Limb (tissue), 2 donors: ENCODE data around the gene PIK3R5.
"Not testable (repeated sequence)": the region's sequence is repeated elsewhere in the genome, so short reads cannot be mapped to it uniquely, and the experiment has no call there.

Experiments
- DNase-seq, 2 donors: peaks; one replicate each; pipeline ENCODE4 v3.0.0-alpha.2; 2016; ENCODE audit errors: extremely low spot score in 2 of 2

The PIK3R5 gene

DNA sequence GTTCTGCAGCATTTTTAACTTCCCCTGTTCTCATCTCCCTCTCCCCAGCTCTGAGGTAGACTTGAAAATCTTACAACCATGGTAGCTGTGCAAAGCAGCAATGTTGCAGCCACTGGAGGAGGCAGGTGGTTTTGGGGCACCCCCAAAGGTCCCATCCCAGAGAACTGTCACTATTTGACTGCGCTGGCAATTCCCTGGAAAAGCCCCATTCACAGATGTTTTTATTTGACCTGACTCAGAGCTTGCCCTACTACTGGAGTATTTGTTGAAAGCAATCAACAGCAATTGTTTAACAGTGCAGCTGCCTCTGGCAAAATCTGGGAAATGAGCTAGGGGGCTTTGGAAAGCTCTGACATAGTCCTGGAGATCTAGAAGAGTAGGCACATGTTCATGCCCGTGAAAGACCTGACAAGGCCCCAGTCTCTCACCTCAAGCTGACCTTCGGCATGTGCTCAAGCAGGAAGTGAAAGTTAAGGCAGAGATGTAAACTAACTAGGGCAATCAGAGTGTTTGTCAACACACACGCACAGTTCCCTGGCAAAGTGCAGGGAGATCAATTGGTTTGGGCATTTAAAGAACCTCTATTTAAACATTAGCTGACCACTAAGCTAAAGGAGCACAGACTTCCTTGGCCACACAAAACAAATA lies 19.7 kb upstream of the PIK3R5 start:
- no peak for DNase-seq

DNA sequence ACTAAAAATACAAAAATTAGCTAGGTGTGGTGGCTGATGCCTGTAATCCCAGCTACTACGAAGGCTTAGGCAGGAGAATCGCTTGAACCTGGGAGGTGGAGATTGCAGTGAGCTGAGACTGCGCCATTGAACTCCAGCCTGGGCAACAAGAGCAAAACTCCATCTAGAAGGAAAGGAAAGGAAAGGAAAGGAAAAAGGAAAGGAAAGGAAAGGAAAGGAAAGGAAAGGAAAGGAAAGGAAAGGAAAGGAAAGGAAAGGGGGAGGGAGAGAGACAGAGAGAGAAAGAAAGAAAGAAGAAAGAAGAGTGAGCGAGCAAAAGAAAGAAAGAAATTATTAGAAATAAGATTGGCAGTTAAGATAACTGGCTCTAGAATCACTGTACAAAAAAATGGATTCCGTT lies 18.7 kb upstream of the PIK3R5 start:
- DNase-seq = not testable (repeated sequence)

DNA sequence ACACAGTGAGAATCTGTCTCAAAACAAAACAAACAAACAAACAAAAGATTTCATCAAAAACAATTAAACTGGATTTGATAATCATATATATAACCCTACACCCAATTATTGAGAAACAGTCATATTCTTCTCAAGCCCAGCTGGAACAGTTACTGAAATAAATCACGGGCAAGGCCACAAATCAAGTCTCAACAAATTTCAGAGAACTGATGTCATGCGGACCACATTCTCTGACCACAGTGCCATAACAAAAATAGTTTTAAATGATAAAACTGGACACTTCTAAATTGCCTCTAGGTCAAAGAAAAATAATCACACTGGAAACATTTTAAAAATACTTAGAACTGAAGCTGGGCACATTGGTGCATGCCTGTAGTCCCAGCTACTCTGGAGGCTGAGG lies 15.9 kb upstream of the PIK3R5 start:
- DNase-seq = no peak

DNA sequence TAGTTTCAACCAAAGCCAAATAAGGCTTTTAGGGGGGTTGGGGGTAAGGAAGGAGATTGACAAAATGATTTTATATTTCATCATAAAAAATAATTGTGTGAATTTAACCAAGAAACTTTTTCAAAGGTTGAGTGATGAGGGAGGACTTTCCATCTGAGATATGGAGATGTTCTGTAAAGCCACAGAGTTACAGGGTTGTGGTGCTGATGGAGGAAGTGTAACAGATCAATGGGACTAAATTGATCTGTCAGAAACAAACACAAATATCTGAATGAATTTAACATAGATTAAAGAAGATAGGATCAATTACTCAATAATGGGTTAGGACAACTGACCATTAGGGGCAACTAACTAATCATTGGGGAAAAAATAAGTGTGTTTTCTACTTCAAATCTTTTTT lies 14.2 kb upstream of the PIK3R5 start:
- no peak for DNase-seq

DNA sequence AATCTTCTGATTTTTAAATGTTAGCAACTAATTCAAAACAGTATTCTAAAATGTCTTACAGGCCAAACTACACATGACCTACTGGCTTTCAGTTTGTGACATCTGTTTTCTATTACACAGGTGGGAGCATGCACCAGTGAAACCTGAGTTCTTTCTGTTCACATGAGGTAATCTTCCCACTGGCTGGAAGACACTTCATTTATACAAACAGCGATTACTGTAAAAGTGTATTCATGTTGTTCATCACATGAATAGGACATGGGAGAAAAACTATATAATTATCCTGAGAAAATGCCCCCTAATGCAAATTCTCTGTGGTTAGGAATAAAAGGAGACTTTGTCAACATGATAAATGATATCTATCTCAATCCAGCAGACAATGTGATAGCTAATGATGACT lies 11.1 kb upstream of the PIK3R5 start:
- no peak for DNase-seq

DNA sequence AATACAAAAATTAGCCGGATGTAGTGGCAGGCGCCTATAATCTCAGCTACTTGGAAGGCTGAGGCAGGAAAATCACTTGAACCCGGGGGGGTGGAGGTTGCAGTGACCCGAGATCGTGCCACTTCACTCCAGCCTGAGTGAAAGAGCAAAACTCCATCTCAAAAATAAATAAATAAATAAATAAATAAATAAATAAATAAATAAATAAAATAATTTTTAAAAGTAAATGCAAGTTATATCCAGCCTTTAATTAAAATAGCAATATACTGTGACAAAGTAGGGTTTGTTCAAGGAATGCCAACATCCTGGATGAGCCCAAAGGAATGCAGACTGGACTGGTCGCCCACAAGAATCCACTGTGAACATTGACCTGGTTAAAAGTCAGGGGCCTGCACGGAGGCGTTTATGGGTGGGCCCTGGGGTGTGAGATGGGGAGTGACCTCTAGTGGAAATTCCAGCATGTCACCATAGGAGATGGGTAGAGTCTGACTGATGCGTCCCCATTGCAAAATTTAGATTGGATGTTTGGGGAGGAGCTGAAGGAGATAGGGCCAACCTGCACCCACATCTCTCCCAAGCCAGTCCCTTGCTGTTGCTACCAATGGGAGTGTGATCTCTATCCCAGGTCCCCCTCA lies 9.7 kb upstream of the PIK3R5 start:
- no peak for DNase-seq

DNA sequence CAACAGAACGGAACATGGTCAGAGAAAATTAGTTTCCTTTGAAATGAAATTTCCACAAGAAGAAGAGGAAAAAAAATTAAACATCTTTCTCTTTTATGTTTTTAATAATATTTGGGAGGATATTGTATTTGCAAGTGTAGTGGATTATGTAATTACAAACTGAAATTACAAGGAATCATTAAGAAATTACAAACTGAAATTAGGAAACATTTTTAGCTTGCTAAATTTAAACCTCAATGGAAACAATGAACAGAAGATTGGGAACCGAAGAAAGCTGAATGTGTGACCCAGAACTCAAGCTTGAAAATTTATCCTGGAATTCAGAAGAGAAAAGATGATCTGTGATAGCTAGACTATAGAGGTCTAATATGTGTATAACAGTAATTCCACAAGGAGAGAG lies 4.4 kb upstream of the PIK3R5 start:
- no peak for DNase-seq

DNA sequence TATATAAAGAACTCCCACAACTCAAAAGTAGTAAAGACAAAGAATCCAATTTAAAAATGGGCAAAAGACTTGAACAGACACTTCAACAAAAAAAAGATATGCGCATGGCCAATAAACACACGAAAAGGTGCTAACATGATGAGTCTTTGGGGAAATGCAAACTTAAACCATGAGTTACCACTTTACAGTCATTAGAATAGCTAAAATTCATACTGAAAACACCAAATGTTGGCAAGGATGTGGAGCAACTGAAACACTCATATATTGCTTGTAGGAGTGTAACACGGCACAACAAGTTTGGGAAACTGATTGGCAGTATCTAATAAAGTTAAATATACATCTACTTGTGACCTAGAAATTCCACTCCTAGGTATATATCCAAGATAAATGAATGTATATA lies 3.0 kb upstream of the PIK3R5 start:
- DNase-seq = no peak

DNA sequence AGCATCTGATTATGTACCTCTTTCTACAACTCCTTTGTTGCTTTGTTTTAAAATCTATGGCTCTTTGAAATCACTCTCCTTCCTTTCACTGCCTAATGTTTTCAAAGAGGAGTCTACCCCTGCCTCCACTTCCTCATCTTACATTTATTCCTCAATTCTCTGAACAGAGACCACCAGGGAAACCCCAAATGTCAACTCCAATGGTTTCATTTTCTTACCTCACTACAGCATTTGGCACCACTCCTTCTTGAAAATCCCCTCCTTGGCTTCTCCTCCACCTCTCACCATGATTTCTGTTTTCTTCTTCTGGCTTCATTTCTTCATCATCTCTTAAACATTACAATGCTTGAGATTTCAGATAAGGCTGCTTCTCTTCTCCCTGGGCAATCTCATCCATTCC lies 2.4 kb upstream of the PIK3R5 start:
- DNase-seq = no peak

DNA sequence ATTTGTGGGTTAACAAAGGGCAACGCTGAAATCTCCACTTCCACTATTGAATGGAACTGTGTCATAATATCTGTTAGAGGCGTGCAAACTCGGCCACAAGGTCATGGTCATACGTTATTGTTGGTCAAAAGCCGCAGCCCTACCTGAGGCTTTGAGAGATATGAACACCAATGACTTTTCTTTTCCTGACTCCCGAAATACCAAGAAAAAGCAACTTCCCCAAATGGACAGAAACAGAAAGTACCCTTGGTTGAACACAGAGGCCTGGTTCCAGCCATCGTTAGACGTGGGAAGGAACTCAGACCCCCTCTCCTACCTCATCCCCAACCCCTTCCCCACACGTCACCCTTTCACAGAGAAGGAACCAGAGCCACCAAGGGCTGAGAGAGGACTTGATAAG lies 1.4 kb upstream of the PIK3R5 start:
- DNase-seq = no peak

DNA sequence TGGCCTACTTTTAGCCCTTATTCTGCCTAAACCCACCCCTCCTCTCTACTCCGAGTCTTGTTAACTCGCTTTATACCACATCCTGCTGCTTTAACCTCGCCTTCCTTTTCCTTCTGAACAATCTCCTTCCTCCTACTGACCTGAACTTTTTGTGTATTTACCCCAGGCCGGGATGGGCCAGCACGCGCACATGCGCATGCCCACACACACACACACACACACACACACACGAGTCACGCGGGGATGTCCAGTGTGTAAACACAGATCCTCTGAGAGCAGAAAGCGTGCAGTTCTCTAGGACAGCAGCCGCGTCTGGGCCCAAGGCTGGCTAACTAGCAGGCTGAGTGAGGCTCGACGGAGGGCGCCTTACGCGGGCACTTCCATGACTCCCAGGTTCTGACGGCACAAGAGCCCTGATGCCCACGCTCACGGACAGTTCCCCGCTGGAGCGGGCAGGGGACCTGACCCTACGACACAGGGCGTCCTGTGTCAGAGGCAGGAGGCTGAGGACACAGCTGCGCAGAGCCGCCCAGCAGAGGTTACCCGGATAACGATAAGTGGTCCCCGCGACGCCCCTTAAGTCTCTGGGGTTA lies 610 bp downstream of the PIK3R5 start:
- DNase-seq = no peak

DNA sequence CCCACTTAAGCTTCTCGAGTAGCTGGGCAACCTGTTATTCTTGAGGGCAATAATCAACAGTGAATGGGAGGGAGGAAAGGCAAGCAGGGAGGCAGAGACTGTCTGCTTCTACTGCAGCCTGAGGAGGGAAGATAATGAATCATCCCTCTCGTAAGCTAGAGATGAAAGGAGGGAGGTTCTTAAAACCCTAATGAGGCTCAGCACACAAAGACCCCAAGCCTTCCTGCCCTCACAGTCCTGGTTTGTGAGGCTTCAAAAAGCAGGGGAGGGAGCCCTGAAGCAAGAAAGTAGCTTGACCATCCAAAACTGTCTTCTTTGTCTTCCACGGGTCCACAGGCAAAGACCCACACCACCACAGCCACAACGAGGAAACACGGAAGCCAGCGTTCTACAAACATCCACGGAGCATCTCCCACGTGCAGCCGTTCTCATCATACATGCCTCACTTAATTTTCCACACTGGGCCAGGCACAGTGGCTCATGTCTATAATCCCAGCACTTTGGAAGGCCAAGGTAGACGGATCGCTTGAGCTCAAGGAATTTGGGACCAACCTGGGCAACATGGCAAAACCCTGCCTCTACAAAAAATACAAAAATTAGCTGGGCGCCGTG lies 1.8 kb downstream of the PIK3R5 start:
- DNase-seq = no peak

DNA sequence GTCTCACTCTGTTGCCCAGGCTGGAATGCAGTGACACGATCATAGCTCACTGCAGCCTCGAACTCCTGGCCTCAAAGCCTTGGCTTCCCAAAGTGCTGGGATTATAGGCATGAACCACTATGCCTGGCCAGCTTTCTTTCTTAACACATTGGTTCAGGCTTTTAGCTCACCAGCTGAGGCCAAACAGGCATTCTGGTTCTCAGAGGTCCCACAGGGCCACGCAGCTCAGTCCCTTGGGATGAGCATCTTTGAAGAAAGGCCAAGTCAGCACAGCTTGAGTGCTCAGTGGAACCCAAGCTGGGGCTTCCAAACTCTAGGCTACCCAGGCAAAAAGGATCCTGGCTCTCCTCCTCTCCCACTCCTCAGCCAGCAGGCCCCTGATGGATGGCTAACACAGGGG lies 2.5 kb downstream of the PIK3R5 start:
- DNase-seq = no peak

DNA sequence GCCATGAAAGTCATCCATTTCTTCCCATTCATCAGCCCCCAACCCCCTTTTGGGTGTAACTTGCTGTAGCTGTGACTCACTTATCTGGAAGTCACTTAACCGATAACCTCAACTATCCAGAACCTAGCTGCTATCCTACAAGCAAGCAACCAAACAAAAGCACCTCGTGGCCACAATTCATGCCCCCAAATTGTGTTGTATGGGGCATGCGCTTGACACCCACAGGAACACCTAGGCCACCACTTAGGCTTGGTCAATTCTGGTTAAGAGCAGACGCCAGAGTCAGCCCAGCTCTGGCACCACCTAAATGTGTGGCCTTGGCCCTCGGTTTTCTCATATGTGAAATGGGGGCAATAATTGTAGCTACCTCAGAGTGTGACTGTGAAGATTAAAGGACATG lies 3.7 kb downstream of the PIK3R5 start:
- DNase-seq = no peak

DNA sequence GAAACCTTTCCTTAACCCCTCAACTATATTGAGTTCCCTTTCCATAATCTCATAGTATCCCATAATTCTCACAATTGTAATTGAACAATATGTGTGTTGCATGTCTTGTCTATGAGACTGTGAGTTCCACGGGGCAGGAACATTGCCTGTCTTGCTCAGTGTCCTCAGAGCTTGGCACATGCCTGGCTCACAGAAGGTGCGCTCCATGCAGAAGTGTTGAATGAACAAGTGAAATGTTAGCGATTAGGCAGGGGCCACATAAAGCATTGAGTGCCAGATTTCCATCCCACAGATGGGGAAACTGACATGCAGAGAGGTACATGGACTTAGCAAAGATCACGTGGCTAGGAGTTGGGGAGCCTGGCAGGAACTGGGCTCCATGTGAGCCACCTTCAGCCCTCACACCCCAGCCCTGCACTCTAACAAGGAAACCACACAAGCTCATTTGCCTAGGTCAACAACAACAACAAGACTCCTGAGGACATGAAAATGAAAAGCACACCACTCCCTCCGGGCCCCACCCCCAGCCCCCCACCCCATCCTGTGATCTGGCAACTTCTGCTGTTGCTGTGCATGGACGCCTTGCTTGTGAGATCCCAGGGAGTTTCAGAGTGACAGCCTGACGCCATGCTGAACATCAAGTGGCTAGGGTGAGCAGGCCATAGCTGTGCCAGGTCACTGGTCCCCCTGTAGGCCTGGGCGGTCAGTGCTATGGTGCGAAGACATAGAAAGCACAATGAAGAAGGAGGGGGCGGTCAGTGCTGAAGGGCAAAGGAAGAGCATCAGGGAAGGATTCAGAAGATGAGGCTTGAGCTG lies 5.0 kb downstream of the PIK3R5 start:
- DNase-seq = no peak

DNA sequence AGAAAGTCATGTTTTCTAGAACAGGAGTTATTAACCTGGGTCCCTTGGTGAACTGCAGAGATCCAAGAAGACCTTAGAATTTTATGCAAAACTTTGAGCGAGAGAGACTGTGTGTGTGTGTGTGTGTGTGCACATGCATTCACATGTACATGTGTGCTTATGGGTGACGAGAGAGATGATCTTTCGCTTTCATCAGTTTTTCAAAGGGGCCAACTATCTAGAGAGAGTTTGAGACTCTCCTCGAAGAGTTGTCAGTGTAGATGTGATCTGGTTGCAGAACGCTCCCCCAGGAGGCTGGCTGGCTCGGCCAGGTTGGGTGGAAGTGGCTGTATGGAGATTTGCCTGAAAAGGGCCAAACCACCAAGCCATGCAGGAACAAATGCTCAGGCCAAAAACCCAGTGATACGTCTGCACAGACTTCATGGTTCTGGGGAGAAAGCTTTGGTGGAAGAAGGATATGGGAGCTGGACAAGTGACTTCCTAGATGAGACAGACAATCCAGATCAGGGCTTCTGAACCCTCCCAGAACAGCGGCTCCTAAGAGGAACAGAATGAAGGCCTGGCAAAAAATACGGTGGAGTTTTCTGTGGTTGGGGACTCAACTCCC lies 6.1 kb downstream of the PIK3R5 start:
- DNase-seq = no peak

DNA sequence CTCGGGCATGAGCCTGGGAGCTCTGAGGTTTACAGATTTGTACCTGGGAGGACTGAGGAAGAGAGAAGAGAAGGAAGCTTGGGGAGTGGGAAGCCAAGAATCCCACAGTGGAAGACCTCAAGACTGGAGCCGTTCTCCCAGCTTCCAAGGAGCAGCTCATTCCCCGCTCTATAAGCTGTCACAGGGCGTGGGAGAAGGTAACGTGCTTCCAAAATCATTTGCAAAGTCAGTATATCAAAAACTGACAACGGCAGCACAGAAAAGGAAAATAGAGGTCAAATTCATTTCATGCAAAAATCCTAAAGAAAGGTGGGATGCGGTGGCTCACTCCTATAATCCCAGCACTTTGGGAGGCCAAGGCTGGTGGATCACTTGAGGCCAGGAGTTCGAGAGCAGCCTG lies 7.8 kb downstream of the PIK3R5 start:
- DNase-seq = no peak

DNA sequence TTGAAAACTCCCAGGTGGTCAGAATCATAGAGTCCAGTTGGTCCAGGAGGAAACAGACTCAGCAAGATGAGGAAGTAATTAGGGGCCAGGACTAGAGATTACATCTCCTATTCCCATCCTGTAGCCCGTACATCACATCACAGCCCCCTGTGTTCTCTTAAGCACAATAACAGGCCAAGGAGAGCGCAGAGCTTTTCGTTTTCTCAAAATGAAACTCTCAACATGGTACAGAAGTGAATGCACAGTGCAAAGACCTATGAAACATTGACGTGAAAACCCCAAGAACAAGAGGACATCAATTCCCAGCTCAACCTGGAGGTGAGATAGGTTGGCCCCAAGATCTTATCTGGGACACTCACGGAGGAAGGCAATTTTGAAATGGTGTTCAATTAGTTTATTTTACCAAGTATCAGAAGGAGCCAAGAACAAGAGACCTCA lies 9.0 kb downstream of the PIK3R5 start:
- DNase-seq = no peak

DNA sequence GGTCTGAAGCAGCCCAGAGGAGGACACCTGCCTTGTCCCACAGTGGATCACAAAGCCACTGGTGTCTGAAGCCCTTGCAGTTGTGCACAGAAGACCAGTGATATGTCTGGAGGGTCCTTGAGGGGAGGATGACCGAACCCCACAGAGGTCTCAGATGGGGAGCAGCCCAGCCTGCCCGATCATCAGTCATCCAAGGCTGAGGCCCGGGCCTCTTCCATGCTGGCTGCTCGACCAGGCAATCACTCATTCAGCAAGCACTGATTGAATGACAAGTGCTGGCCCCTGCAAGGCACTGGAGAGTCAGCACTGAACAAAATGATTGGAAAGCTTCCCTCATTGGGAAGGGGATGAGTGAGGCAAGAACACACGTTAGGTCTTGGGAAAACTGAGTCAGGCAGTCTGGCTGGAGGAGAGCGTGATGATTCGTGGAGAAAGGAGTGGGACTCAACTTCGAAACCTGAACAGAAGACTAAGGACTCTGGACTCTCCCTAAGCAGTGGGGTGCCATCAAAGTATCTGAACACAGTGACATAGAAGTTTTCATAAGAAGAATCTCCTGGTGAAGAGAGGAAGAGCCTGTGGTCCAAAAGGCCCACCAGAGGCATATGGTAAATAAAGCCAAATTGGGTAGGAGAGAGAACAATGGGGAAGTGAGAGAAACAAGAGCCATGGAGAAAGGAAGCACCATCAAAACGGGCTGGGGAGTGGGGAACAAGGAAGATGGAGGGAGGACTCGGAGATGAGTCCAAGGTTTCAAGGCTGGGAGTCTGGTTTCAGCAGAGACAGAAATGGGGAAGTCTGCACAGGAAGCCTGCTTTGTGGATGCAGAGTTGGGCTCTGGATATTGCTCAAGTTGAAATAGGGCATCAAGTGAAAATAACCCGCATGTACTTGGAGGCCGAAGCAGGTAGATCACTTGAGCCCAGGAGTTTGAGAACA lies 10.2 kb downstream of the PIK3R5 start:
- no peak for DNase-seq

DNA sequence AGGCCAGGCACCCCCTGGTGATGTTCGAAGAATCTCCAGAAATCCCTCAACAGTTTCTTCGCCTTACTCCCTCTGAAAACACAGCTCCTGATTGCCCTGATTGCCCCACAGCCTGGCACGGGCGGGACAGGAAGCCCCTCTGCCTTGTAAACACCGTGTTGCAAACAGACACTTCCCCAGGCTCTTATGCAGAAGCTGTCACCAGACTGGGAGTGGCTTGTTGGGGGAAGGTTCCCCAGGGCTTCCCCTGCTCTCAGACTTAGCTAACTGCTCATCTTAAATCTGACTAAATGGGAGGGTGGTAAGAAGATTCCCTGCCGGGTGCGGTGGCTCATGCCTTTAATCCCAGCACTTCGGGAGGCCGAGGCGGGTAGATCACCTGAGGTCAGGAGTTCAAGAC lies 11.2 kb downstream of the PIK3R5 start:
- no peak for DNase-seq
